AG10803 (cell line): Measurements from ENCODE around the gene ECEL1.
A peak's percentile ranks its signal among the peaks of the same experiment; 100 is the strongest.
"Not testable (repeated sequence)": the region's sequence is repeated elsewhere in the genome, so short reads cannot be mapped to it uniquely, and the experiment has no call there.

Experiments used
- DNase-seq: peaks from one replicate; pipeline ENCODE4 v3.0.0; 2010; ENCODE audit warnings: low read depth
- H3K4me3 ChIP-seq: 2 replicates; pipeline ENCODE4 v1.5.1; 2011; ENCODE audit warnings: mild to moderate bottlenecking, low read length, control low read depth
- CTCF ChIP-seq: conservative IDR thresholded peaks from 2 replicates; pipeline ENCODE4 v1.5.1; 2011; ENCODE audit warnings: mild to moderate bottlenecking, low read length, control low read depth, inconsistent platforms

Gene ECEL1

GRCh38 chr2:232487385-232488096 lies at the start of gene ECEL1:
Gene ECEL1 (minus strand): TSS chr2:232487834. CDS start chr2:232486653, 1,181 bp downstream.
- no peak for DNase-seq
- no peak for TF ChIP-seq CTCF
- H3K4me3 ChIP-seq = no peak within 1 kb of the TSS

GRCh38 chr2:232537079-232537478 lies 49.4 kb upstream of the ECEL1 start:
- peak; percentile 12; the same call in 1 of the 2 replicates for TF ChIP-seq CTCF
- DNase-seq = no peak
- no peak overlapping the region for H3K4me3 ChIP-seq

- TF ChIP-seq CTCF = no peak
- DNase-seq = no peak
- no peak overlapping the region for H3K4me3 ChIP-seq
Measured at GRCh38 chr2:232535761-232536530, 48.3 kb upstream of the ECEL1 start.

- no peak for TF ChIP-seq CTCF
- H3K4me3 ChIP-seq = no peak overlapping the region
- DNase-seq = no peak
Measured at GRCh38 chr2:232534940-232535651, 47.5 kb upstream of the ECEL1 start.

GRCh38 chr2:232533944-232534710 lies 46.5 kb upstream of the ECEL1 start:
- no peak for DNase-seq
- no peak for TF ChIP-seq CTCF
- H3K4me3 ChIP-seq = no peak overlapping the region

- not testable (repeated sequence) for H3K4me3 ChIP-seq, DNase-seq
Measured at GRCh38 chr2:232532821-232533220, 45.2 kb upstream of the ECEL1 start.

- no peak for DNase-seq
- TF ChIP-seq CTCF = no peak
- no peak overlapping the region for H3K4me3 ChIP-seq
Measured at GRCh38 chr2:232532419-232532818, 44.8 kb upstream of the ECEL1 start.
